Stimulated activated CD8-positive, alpha-beta memory T cell treated with anti-CD3 and anti-CD28 coated beads, Interleukin-15, amount 100 ng/mL, for 24 hours (primary cell): ENCODE results near the gene CREB3L4.

ENCODE experiments used
- DNase-seq: peaks from one replicate; pipeline ENCODE4 v3.0.0-alpha.2; 2020; ENCODE audit warnings: low read depth

Gene CREB3L4

DNA sequence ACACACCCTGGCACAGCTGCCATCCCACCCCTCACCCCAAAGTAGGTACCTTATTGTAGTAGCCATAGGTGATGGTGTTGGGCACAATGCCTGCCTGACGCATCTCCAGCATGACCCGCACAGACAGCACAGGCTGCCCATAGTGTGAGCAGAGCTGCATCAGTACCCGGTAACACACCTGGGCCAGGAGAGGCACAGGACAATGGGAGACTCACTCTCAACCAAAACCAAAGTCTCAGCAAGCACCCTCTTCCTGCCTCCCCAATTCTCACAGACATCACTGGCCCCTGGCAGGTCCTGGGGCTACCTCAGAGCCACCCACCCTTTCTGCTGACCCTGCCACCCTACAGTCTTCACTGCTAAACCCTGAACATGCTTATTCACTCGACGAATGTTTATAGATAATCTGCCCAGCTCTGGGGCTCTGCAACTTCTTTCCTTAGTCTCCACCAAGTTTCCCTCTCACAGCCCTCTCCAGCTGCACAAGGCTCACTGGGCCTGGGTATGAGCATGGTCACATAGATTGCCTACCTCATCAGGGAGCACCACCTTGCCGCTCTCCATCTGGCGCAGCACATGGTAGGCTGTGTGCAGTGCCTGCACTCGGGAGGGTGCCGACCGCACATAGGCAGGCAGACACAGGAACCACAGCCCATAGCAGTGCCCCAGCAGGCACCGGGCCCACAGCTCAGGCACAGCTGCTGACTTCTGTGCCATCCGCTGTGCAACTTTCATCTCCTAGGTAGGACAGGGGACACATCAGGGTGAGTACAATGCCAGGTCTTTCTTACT is 31.5 kb upstream of the CREB3L4 start:
- DNase-seq = no peak

DNA sequence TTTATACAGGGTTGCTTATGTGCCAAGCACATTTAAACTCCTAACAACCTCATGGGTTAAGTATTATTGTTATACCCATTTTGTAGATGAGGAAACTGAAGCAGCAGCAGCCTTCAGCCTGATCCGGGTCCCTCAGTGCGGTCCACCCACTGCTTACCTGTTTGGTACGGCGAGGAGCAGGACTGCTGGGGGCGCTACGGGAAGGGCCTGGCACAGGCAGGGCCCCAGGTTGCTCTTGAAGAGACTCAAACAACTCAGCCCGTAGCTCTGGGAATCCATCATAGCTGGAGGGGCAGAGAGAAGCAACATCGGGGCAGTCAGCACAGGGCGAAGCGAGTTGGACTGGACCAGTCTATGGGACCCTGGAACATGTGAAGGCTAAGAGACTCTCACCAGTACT is 30.4 kb upstream of the CREB3L4 start:
- DNase-seq = no peak

DNA sequence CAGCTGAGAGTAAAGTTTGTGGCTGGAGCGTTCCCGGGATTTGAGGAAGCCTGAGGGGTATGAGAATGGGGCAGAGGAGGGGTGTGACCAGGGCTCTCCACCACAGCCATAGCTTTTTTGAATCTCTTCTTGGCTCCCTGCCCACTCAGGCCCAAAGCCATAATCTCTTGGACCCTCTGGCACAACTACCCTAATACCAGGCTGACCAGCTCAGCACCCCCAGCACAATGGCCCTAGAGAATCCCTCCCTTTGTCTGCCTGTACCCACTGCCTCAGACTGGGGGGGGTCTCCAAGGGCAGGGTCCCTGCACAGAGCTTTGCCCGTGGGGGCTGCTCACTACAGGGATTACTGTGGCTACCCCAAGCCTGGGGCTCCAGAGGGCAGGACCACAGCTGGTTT is 28.7 kb upstream of the CREB3L4 start:
- no peak for DNase-seq

DNA sequence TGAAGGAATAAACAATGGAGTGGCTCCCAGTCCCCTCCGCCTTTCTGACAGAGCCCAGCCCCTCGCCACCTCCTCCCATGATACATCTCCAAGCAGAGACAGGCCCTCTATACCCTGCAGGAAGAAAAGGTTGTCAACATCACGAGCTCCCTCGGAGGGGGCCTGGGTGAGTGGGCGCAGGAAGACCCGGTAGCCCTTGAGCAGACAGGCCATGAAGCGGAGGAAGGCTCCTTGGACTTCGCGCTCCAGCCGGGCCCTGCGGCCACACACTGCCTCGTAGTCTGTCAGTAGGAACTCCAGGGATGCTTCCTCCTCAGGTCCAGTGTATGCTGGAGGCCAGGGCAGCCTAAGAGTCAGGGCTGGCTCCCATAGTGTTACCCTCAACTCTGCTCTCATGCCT is 28.2 kb upstream of the CREB3L4 start:
- DNase-seq = no peak

DNA sequence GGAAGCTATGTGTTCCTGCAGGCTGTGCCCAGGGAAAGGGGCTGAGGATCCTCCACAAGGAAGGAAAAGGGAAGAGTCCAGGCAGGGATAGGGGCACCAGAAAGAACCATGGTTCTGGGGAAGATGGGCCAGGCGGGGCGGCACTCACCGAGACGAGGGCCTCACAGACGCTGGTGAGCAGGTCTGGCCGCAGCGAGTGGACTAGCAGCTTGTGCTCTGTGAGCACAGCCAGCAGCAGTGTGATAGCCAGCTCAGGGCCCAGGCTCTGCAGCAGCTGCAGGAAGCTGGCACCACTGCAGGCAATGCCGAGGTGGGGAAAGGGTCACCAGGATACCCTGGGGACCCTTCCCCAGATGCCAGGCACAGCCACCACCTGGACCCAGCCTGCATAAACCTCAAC is 26.9 kb upstream of the CREB3L4 start:
- DNase-seq = no peak

DNA sequence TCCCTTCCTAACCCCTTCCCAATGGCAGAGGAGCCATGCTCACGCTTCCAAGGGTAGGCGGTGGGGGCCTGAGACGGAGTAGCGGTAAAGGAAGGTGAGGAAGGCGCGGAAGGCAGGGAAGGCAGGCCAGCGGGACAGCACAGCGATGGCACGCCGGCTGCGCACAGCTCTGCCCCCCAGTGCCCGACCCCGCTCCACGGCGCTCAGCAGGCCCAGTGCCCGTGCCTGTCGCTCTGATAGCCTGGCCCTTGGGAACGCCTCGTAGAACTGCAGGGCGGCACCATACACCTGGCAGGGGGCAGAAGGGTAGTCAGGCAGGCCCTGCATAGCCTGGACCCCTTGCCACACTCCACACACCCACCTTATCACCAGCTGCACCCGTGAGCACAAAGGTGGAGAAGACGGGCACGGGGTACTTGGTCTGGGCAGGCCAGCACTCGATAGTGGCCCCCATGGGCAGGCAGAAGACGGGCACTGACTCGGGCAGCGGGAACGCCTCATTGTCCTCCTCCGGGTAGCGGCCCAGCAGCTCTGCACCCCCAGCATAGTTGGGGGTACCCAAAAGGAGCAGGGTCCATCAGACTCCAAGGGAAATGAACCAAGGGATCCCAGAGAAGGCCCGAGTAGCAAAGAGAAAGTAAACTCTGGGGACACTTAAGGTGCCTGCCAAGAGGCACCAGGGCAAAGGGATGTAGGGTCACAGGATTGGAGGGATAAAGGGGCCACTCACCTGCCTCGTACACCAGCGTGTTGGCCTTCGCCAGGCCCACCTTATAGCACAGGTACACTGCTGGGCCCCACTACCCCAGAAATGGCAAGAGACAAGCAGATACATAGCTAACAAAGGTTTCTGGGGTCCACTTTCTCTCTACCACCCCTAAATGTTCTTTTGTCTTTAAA is 25.6 kb upstream of the CREB3L4 start:
- no peak for DNase-seq

DNA sequence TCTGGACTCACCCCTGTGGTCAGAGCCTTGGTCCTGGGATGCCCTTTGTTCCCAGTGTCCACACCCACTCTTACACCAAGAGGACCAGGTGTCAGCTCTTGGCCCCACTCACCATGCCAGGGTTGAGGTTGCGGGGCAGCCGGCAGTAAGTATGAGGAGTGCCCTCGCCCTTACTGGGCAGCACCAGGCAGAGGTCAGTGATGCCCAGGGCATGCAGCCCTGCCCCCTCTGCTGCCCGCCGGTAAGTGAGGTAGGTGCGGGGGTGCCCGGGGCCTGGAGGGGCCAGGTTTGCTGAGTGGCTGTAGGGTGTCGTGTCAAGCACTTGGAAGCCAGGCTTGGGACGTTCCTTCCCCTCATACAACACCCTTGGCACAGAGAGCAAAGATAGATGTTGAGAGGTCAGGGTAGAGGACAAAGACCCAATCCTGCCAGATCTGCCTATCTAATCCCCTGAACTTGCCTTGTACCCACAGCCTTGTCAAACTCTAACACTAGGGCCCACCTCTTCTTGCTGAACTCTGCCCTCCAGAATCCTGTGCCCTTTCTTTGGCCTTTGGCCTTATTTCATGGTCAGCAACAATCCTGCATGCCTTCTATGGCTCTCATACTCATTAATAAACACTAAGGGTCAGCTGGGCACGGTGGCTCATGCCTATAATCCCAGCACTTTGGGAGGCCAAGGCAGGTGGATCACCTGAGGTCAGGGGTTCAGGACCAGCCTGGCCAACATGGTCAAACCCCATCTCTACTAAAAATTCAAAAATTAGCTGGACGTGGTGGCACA is 24.7 kb upstream of the CREB3L4 start:
- DNase-seq = no peak

DNA sequence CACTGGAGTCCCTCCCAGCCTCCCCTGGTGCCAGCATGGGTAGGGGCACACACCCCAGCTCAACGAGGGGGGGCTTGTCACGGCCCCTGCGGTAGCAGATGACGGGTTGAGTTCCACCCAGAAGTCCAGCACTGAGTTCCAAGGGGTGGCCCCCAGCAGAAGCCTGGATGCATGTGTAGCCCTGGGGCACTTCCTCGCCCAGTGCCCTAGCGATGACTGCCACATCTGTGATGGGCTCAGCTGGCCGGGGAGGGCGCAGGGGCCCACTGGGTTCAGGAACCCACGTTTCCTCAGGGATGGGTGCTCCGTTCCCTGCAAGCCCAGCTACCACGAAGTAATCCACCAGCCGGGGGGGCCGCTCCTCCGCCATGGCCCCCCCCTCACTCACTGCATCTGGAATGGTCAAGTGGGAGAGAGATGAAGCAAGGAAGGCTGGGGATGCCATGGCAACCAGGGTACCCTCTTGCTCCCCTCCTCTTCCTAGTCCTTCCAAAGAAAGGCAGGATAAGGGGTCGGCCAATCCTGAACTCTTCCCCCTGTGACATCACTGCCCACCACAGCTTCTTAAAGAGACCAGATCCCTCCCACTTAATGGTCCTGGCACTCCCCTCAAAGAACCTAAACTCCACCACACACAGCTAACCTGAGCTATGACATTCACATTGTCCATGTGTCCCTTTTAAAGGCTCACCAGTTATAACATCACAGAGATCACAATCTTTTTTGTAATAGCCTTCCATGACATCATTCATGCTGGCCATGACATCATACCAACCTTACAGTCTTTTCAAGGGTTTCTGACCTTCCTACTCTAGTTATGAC is 23.5 kb upstream of the CREB3L4 start:
- DNase-seq = no peak

DNA sequence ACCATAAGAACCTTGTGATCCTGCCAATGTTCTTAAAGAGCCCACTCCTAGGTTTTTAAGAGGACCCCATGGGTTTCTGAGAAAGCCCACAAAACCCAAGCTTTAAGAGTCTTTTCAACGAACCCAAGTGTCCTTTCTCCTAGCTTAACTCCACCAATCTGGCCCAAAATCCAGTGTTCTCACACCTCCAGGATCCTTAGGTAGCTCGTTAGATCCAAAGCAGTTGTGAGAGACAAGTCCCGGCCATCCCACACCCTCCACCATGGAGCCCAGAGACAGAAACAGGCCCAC is 22.9 kb upstream of the CREB3L4 start:
- no peak for DNase-seq

DNA sequence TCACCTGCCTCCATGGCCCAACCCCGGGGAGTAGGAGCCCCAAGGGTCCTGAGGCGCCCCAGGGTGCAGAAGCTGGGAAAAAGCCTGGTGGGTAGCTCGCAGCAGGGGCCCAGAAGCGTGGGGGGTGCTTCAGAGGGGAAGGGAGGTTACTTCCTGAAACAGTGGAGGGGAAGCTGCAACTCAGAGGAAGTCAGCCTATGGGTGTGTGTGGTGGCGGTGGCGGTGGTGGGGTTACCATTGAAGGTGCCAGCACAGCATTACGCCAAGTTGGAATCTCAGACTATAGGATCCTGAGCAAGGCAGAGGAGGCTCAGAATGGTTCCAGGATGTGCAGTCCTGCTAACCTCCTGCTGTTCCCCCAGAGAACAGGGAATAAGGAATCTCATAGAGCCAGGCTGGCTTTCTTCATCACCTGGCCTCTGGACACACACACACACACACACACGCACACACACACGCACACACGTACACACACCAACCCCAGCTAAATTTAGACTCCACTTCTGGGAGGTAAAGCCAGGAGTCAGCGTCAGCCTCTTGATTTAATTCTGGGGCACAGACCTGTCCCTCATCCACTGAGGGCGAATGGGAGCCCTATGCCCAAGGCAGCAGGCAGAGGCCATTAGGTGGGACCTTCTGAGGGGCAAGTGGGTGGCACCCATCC is 22.4 kb upstream of the CREB3L4 start:
- peak; percentile 41 for DNase-seq

DNA sequence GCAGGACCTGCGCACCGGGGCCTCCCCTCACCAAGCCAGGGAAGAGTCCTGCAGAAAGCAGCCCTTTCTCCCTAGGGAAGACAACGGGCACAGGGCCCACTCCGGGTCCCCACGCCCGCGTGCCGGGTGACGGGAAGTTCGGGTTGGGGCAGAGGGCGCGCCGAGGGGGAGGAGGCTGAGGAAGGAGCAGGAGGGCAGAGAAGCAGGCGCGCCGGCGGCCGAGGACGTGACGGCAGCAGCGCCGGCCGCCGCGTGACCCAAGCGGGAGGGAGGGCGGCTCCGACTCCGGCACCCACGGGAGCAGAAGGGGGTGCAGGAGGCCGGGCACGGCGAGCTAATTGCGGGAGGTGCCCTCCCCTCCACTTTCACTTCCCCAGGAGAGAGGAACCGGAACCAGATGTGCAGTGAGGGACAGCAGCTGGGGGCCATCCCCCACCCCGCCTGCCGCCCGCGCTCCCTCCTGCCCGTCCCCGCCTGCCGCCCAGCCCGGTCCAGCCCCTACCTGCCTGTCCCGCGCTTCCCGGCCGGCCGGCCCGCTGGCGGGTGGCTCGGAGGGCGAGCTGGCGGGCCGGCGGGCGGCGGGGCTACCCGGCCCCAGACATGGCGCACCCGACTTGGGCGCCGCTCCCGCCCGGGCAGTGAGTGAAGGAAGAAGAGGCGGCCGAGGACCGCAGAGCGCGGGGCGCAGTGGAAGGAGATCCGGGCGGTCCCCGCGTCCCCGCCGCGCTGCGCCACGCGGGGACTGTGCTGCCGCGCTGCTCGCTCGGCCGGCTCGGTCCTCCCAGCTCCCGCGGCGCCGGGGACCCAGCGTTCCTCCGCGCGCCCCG is 21.7 kb upstream of the CREB3L4 start:
- DNase-seq = peak; percentile 44

DNA sequence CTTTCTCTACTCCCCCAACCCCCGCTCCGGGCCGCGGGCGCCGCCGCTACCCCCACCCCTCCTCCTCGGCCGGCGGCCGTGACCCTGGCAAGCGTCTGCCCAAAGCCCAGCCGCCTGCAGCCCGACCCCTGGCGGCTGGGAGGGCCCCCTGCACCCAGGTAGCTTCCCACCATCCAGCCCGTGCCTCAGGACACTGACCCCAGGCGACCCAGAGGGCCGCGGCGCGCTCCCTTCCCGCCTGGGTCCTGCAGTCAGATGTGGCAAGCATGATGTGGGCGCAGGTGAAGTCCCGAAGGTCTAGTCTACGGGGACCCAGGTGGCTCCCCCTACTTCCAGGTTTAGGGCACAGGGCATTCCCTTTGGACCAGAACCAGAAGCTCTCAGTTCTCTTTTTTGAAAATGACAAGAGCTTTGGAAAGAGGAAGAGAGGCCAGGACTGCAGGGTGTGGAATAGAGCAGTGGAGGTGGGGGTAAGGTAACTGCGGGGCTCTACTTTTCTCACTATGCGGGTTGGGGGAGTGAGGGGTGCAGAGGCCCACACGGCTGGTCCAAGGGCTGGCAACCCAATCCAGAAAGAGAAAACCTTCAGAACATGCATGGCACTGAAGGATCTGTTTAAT is 21.0 kb upstream of the CREB3L4 start, which contains the start of gene DENND4B:
Gene DENND4B (minus strand): TSS at position 97 of the 620 bp plus-strand sequence. CDS start 2,344 bp downstream, outside the sequence.
- DNase-seq = peak; percentile 66

DNA sequence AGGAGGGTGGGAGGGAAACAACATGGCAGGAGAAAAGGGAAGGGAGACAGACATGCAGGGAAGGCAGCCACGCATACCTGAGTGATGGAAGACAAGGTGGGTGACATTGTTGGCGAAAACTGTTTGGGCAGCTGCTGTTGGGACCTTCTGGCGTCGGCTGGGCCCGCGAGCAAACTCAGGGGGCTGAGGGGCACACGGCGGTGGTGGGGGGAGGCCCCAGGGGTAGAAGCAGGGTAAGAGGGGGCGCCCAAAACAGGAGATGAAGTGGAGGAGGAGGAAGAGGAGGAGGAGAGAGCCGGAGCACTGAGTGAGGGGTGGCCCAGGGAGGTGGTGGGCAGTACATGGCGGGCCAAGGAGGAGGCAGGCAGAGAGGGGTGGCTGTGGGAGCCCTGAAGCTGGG is 16.5 kb upstream of the CREB3L4 start:
- DNase-seq = no peak

DNA sequence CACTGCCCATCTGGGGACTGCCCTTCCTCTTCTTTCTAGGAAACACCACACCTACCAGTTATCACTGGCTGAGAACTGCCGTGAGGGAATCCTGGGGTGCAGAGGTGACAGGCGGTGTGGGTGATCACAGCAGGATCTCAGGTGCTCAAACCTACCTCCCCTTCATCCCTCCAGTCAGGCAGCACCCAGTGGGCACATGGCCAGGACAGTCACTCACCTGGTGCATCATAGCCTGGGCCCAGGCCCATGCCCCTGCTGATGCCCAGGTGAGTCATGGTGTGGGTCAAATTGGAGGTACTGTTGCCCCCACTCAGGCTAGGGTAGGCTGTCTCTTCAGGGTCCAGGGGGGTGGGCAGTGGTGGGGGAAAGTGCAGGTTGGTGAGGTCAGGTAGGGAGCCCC is 15.9 kb upstream of the CREB3L4 start:
- DNase-seq = no peak

DNA sequence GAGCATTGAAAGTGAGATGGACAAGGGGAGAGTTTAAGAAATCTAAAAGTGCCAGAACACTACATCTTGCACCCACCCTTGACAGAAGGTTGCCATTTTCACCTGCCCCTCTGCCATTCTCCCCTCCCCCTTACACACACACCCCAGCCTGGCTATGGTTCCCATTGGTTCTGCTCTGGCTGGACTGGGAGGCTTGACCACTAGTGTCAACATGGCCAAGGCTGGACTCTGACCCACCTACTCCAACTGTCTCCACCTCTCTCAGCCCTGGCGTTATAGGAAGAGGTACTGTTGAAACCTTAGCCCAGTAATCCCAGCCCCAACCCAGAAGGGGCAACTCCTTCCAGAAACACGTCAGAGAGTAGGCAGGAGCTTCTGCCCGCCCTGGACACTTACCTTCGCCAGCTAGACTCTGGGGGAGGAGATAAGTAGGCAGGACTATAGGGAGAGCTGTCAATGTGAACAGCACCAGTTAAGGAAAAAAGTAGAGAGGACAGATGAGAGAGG is 13.8 kb upstream of the CREB3L4 start:
- DNase-seq = no peak

DNA sequence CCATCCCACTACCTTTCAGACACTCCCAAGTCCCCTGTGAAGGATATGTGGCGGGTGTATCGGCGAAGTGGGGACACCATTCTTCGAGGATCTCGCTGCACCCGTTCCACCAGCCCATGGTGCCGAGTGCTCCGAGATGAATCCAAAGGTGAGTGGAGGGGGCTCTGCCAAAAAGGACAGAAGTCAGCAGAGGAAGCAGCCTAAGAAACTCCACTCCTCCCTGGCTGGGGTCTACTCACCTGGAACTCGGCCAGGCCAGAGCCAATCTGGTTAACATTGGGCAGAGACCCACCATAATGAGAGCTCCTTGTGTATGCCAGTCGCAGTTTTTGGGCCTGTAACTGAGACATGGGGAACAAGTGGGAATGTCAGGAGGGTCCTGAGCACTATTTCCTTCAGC is 12.9 kb upstream of the CREB3L4 start:
- no peak for DNase-seq

DNA sequence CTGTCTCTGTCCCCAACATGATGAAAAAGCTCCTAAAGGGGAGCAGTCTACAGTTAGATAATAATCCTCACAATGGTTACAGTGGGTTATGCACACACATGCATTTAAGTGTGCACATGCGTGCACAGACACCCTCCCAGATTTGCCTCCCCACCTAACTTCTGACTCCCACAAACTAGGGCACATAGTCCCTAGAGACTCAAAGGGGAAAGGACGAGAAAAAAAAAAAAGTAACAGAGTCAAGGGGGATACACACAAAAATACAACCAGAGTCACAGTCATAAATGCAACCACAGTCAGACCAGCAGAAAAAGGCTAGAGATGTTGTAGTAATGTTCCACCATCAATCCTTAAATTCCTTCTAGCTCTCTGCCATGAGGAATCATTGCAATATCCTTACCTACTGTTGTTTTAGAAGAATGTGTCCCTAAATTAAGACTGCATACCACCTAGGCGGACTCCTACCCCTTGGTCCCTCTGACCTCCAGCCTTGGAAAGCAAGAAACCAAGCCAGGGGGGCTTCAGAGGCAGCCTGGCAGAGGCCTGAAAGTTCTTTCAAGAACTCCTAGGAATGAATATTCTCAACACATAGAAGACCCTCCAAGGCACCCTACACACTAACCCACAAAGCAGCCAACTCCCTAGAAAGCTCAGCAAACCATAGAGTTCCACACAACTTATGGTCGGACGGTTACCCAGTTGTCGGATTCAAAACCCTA is 10.5 kb upstream of the CREB3L4 start:
- DNase-seq = no peak

DNA sequence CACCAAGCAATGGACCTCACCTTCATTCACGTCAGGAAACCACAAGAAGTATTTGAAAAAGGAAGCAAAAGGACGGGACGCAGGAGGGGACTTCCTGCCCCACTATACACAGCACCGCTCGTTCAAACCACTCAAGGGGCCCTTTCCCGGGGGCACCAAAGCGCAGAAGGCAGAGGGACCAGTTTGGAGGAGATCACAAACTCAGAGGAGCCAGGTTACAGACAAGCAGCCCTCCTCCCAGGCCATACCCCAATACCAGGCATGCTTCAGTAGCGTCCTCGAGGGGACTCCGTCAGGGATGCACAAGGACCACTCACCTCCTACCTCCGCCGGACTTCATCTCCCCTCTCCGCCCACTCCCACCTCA is 10.0 kb upstream of the CREB3L4 start:
- DNase-seq = no peak
